ENCODE results near the gene SPTB.

SPTB gene

GRCh38 chr14:64760916-64761315 is 118.8 kb downstream of the SPTB start:
- Histone ChIP-seq H3K36me3 (replicated peaks; ENCODE audit: insufficient read depth, low read length) (no peaks in the 10 kb centered on the region), H3K4me2 (ENCODE audit: low read depth, low read length) (no peak overlapping the region), H3F3A (ENCODE audit: insufficient read depth, low read length) (no peaks in the 10 kb centered on the region), H4K20me1 (ENCODE audit: insufficient read depth, low read length) (no peaks in the 10 kb centered on the region), H3K9me3 (replicated peaks; ENCODE audit: insufficient read depth, low read length) (no peaks in the 10 kb centered on the region), H3K4me1 (ENCODE audit: low read length) (no peaks in the 10 kb centered on the region), H3K27me3 (replicated peaks; ENCODE audit: insufficient read depth, low read length) (no peaks in the 10 kb centered on the region), H3K4me3 (ENCODE audit: low read length) (no peak overlapping the region), H3K79me2 (ENCODE audit: low read length) (no peaks in the 10 kb centered on the region), H3K27ac (ENCODE audit: low read length) (no peak overlapping the region), H3K9me2 (replicated peaks; ENCODE audit: insufficient read depth, low read length) (no peaks in the 10 kb centered on the region), H2AFZ (ENCODE audit: low read length) (no peak overlapping the region), H3K9ac (ENCODE audit: low read length) (no peak overlapping the region)
- no peak for DNase-seq
- TF ChIP-seq EZH2phosphoT487 (IDR thresholded peaks at IDR 0.05; ENCODE audit: low read length) (no peak), CTCF (IDR thresholded peaks at IDR 0.05; ENCODE audit: low read length) (no peak), EZH2 (optimal IDR thresholded peaks at IDR 0.05; ENCODE audit: low read depth, low read length) (no peak)

- H4K20me1 ChIP-seq (ENCODE audit: insufficient read depth, low read length): no peaks in the 10 kb centered on the region
- H3K9me3 ChIP-seq (replicated peaks; ENCODE audit: insufficient read depth, low read length): no peaks in the 10 kb centered on the region
- no peak for TF ChIP-seq EZH2 (optimal IDR thresholded peaks at IDR 0.05; ENCODE audit: low read depth, low read length)
- TF ChIP-seq CTCF (IDR thresholded peaks at IDR 0.05; ENCODE audit: low read length): peak; percentile 54
- H3K9ac ChIP-seq (ENCODE audit: low read length): no peak overlapping the region
- no peaks in the 10 kb centered on the region for H3F3A ChIP-seq (ENCODE audit: insufficient read depth, low read length)
- H3K4me1 ChIP-seq (ENCODE audit: low read length): no peaks in the 10 kb centered on the region
- no peak overlapping the region for H3K27ac ChIP-seq (ENCODE audit: low read length)
- H2AFZ ChIP-seq (ENCODE audit: low read length): no peak overlapping the region
- no peak overlapping the region for H3K4me3 ChIP-seq (ENCODE audit: low read length)
- H3K79me2 ChIP-seq (ENCODE audit: low read length): no peaks in the 10 kb centered on the region
- no peak overlapping the region for H3K4me2 ChIP-seq (ENCODE audit: low read depth, low read length)
- no peaks in the 10 kb centered on the region for H3K27me3 ChIP-seq (replicated peaks; ENCODE audit: insufficient read depth, low read length)
- peak; percentile 21 for DNase-seq
- H3K36me3 ChIP-seq (replicated peaks; ENCODE audit: insufficient read depth, low read length): no peaks in the 10 kb centered on the region
- no peaks in the 10 kb centered on the region for H3K9me2 ChIP-seq (replicated peaks; ENCODE audit: insufficient read depth, low read length)
Measured at GRCh38 chr14:64760146-64760755, 119.5 kb downstream of the SPTB start.

- Histone ChIP-seq H3K4me1 (ENCODE audit: low read length) (no peaks in the 10 kb centered on the region), H3K9me2 (replicated peaks; ENCODE audit: insufficient read depth, low read length) (no peaks in the 10 kb centered on the region), H3F3A (ENCODE audit: insufficient read depth, low read length) (no peaks in the 10 kb centered on the region), H3K4me3 (ENCODE audit: low read length) (no peak overlapping the region), H3K4me2 (ENCODE audit: low read depth, low read length) (no peak overlapping the region), H3K27me3 (replicated peaks; ENCODE audit: insufficient read depth, low read length) (no peaks in the 10 kb centered on the region), H3K27ac (ENCODE audit: low read length) (no peak overlapping the region), H3K79me2 (ENCODE audit: low read length) (no peaks in the 10 kb centered on the region), H3K9me3 (replicated peaks; ENCODE audit: insufficient read depth, low read length) (no peaks in the 10 kb centered on the region), H3K9ac (ENCODE audit: low read length) (no peak overlapping the region), H4K20me1 (ENCODE audit: insufficient read depth, low read length) (no peaks in the 10 kb centered on the region), H3K36me3 (replicated peaks; ENCODE audit: insufficient read depth, low read length) (no peaks in the 10 kb centered on the region), H2AFZ (ENCODE audit: low read length) (no peak overlapping the region)
- no peak for TF ChIP-seq CTCF (IDR thresholded peaks at IDR 0.05; ENCODE audit: low read length)
- no peak for TF ChIP-seq EZH2 (optimal IDR thresholded peaks at IDR 0.05; ENCODE audit: low read depth, low read length)
- no peak for TF ChIP-seq EZH2phosphoT487 (IDR thresholded peaks at IDR 0.05; ENCODE audit: low read length)
- DNase-seq: no peak
Measured at GRCh38 chr14:64759555-64759938, 120.2 kb downstream of the SPTB start.
